HepG2 (cell line): ENCODE measurements around the gene STX12. TPM values are rescaled to one million over a fixed set of nuclear protein-coding genes. Genes with fewer than 3 reads are reported as not detected.

Experiments used
- ARID3A ChIP-seq: IDR thresholded peaks from 2 replicates; pipeline ENCODE4 v1.6.1; 2012; ENCODE audit warnings: low read depth, low read length, improper control_type of control experiment
- DPF2 ChIP-seq: sonication (generic); formaldehyde crosslinking; IDR thresholded peaks from 2 replicates; pipeline ENCODE4 v1.4.0; 2020; ENCODE audit warnings: mild to moderate bottlenecking, low read depth, missing genetic modification reagents, borderline replicate concordance
- EHMT2 ChIP-seq: fragments of 200-600 bp; sonication (generic); IDR thresholded peaks from 2 replicates; pipeline ENCODE4 v1.7.0; 2017; ENCODE audit warnings: antibody characterized with exemption, low read depth, low read length, borderline replicate concordance
- EZH2 ChIP-seq: conservative IDR thresholded peaks from 2 replicates; pipeline ENCODE4 v1.6.1; 2012; ENCODE audit warnings: mild to moderate bottlenecking, low read depth, low read length, moderate library complexity
- KLF15 ChIP-seq: sonication (generic); formaldehyde crosslinking; IDR thresholded peaks from 2 replicates; pipeline ENCODE4 v1.8.1; 2023; ENCODE audit warnings: borderline replicate concordance, mild to moderate bottlenecking, inconsistent platforms, missing genetic modification reagents, mixed read lengths
- MYPOP ChIP-seq: sonication (generic); formaldehyde crosslinking; IDR thresholded peaks from 2 replicates; pipeline ENCODE4 v1.8.1; 2023; ENCODE audit warnings: mild to moderate bottlenecking, moderate library complexity, missing genetic modification reagents
- NR2C2 ChIP-seq: sonication (generic); formaldehyde crosslinking; IDR thresholded peaks from 2 replicates; pipeline ENCODE4 v1.4.0; 2020; ENCODE audit warnings: missing genetic modification reagents, mild to moderate bottlenecking, moderate library complexity, borderline replicate concordance
- PHF21A ChIP-seq: sonication (generic); formaldehyde crosslinking; IDR thresholded peaks from 2 replicates; pipeline ENCODE4 v1.5.0; 2020; ENCODE audit warnings: mild to moderate bottlenecking, missing genetic modification reagents
- POLR2A ChIP-seq, 2 experiments: IDR thresholded peaks; 2 replicates each; pipeline ENCODE4 v1.6.1; 2011; ENCODE audit warnings: low read depth in 2 of 2, low read length in 2 of 2, mild to moderate bottlenecking in 1 of 2, moderate library complexity in 1 of 2; ENCODE audit not compliant: insufficient read depth in 1 of 2
- PRDM10 ChIP-seq: sonication (generic); formaldehyde crosslinking; IDR thresholded peaks from 2 replicates; pipeline ENCODE4 v1.4.0; 2020; ENCODE audit warnings: low read depth, missing genetic modification reagents
- TEAD2 ChIP-seq: sonication (generic); formaldehyde crosslinking; IDR thresholded peaks from 2 replicates; pipeline ENCODE4 v1.9.0; 2021; ENCODE audit warnings: missing genetic modification reagents
- TSC22D2 ChIP-seq: sonication (generic); formaldehyde crosslinking; IDR thresholded peaks from 2 replicates; pipeline ENCODE4 v1.5.1; 2020; ENCODE audit warnings: missing genetic modification reagents, mild to moderate bottlenecking, borderline replicate concordance
- ZBTB2 ChIP-seq: sonication (generic); formaldehyde crosslinking; IDR thresholded peaks from 2 replicates; pipeline ENCODE4 v1.8.0; 2022; ENCODE audit warnings: low read depth, missing genetic modification reagents
- ZNF280D ChIP-seq: sonication (generic); formaldehyde crosslinking; IDR thresholded peaks from 2 replicates; pipeline ENCODE4 v1.5.1; 2020; ENCODE audit warnings: mild to moderate bottlenecking, missing genetic modification reagents
- ZNF337 ChIP-seq: sonication (generic); formaldehyde crosslinking; IDR thresholded peaks from 2 replicates; pipeline ENCODE4 v1.5.1; 2020; ENCODE audit warnings: missing genetic modification reagents, low read depth, mild to moderate bottlenecking, borderline replicate concordance
- ZNF713 ChIP-seq: sonication (generic); formaldehyde crosslinking; IDR thresholded peaks from 2 replicates; pipeline ENCODE4 v1.4.0; 2020; ENCODE audit warnings: mild to moderate bottlenecking, missing genetic modification reagents
- ZNF790 ChIP-seq: sonication (generic); formaldehyde crosslinking; IDR thresholded peaks from 2 replicates; pipeline ENCODE4 v1.8.0; 2022; ENCODE audit warnings: missing genetic modification reagents, mild to moderate bottlenecking, borderline replicate concordance
- polyA plus RNA-seq, 8 experiments: library from polyadenylated mRNA; depleted of rRNA in 3 of 8; stranded (reverse) in 7 of 8; unstranded in 1 of 8; fragments of >200 nt; fragmentation: Illumina TruSeq in 4 of 8; extraction: Trizol in 4 of 8; gene quantifications; 2 replicates each; pipeline versions ENCODE4 v1.2.1 to v1.2.3, GENCODE V29; 2011 to 2016; ENCODE audit warnings: low read depth in 4 of 8, missing spikeins in 1 of 8, mixed read lengths in 1 of 8; ENCODE audit not compliant: insufficient read depth in 1 of 8
- total RNA-seq, 5 experiments: library from RNA; depleted of rRNA; stranded (reverse); fragments of >200 nt; fragmentation: Illumina TruSeq; extraction: Trizol; gene quantifications; 2 replicates each; pipeline ENCODE4 v1.2.3, GENCODE V29; 2016; ENCODE audit warnings: low read depth in 1 of 5

STX12 gene
- total and polyA plus RNA-seq, 2 of the 13 experiments (the other 11 are each of a cell fraction or from before 2014, with no cell fraction given): 9.0 to 19.7 TPM

GRCh38 chr1:27830621-27831440 lies 57.8 kb downstream of the STX12 start, which contains the start of gene PPP1R8 (continued):
- no peak; the same call in 1 of the 2 replicates for TF ChIP-seq ZNF280D
- no peak for TF ChIP-seq ZNF713 (CRISPR knock-in tag)
- no peak for TF ChIP-seq KLF15
- no peak for TF ChIP-seq ZNF790 (CRISPR knock-in tag)
- TF ChIP-seq TEAD2: no peak
- no peak for TF ChIP-seq TSC22D2
- no peak for TF ChIP-seq MYPOP
- no peak for TF ChIP-seq ZNF337 (CRISPR knock-in tag)
- no peak for TF ChIP-seq EHMT2
- no peak for TF ChIP-seq EZH2
- TF ChIP-seq NR2C2: peak; percentile 61; the same call in 1 of the 2 replicates
- TF ChIP-seq PHF21A (CRISPR knock-in tag): peak; percentile 77; the same call in 1 of the 2 replicates
- TF ChIP-seq PRDM10 (CRISPR knock-in tag): peak; percentile 67; the same call in 1 of the 2 replicates
- TF ChIP-seq ARID3A: no peak
- no peak for TF ChIP-seq DPF2 (CRISPR knock-in tag)
- TF ChIP-seq ZBTB2 (CRISPR knock-in tag): no peak
- peak; percentile 90 to 93 for TF ChIP-seq POLR2A (IDR thresholded peaks at IDR 0.05; ENCODE audit: insufficient read depth in 1 of 2, low read depth in 2 of 2, low read length in 2 of 2)
